Measurements from ENCODE around the gene NRG2.

Gene NRG2

GRCh38 chr5:139872851-139873794 lies 170.0 kb downstream of the NRG2 start:
- FAIRE-seq = no peak

- no peak for FAIRE-seq
These were observed 170.9 kb downstream of the NRG2 start for GRCh38 chr5:139872052-139872766.

GRCh38 chr5:139871614-139872013 lies 171.5 kb downstream of the NRG2 start:
- no peak for FAIRE-seq

GRCh38 chr5:139870677-139871076 lies 172.4 kb downstream of the NRG2 start:
- FAIRE-seq = no peak

GRCh38 chr5:139869042-139869790 lies 173.9 kb downstream of the NRG2 start:
- no peak for FAIRE-seq

GRCh38 chr5:139867581-139867980 lies 175.5 kb downstream of the NRG2 start:
- FAIRE-seq = no peak

GRCh38 chr5:139867109-139867508 lies 176.0 kb downstream of the NRG2 start:
- FAIRE-seq = no peak

- FAIRE-seq = no peak
These were observed 178.2 kb downstream of the NRG2 start for GRCh38 chr5:139864716-139865483.

- FAIRE-seq = no peak
These were observed 179.1 kb downstream of the NRG2 start for GRCh38 chr5:139863855-139864558.

GRCh38 chr5:139863361-139863760 lies 179.7 kb downstream of the NRG2 start:
- FAIRE-seq = no peak

GRCh38 chr5:139862803-139863202 lies 180.3 kb downstream of the NRG2 start:
- FAIRE-seq = no peak

- no peak for FAIRE-seq
These were observed 180.8 kb downstream of the NRG2 start for GRCh38 chr5:139862313-139862712.

- FAIRE-seq = no peak
These were observed 181.3 kb downstream of the NRG2 start for GRCh38 chr5:139861889-139862207.

GRCh38 chr5:139861021-139861888 lies 181.8 kb downstream of the NRG2 start:
- no peak for FAIRE-seq

GRCh38 chr5:139859013-139859412 lies 184.1 kb downstream of the NRG2 start:
- no peak for FAIRE-seq

- FAIRE-seq = no peak
These were observed 186.4 kb downstream of the NRG2 start for GRCh38 chr5:139856714-139857113.

GRCh38 chr5:139855946-139856540 lies 187.1 kb downstream of the NRG2 start:
- FAIRE-seq = no peak

- FAIRE-seq = no peak
These were observed 187.6 kb downstream of the NRG2 start for GRCh38 chr5:139855451-139855850.

GRCh38 chr5:139854953-139855352 lies 188.1 kb downstream of the NRG2 start:
- FAIRE-seq = no peak

- no peak for FAIRE-seq
These were observed 189.0 kb downstream of the NRG2 start for GRCh38 chr5:139854029-139854605.
